Gastrocnemius medialis (tissue), 4 donors: ENCODE measurements around the gene MIPEP. TPM values are rescaled to one million over a fixed set of nuclear protein-coding genes. Genes with fewer than 3 reads are reported as not detected.
"Not testable (repeated sequence)": the region's sequence is repeated elsewhere in the genome, so short reads cannot be mapped to it uniquely, and the experiment has no call there.

Experiments
- ATAC-seq, 2 donors: fragments of 150-250 bp; one replicate each; pipeline ENCODE4 v1.9.1; 2016
- DNase-seq, 2 donors: peaks; one replicate each; pipeline ENCODE4 v3.0.0-alpha.2; 2019
- H3K27ac ChIP-seq, 4 donors: fragments of 200-600 bp; sonication (generic); 1 replicate in 1 of 4; 2 replicates in 3 of 4; pipeline ENCODE4 v1.5.1; 2016 to 2018; ENCODE audit warnings: mild to moderate bottlenecking in 2 of 4, moderate library complexity in 1 of 4
- H3K27me3 ChIP-seq, 3 donors: fragments of 200-600 bp; sonication (generic) in 2 of 3; 1 replicate in 1 of 3; 2 replicates in 2 of 3; pipeline versions ENCODE4 v1.5.1 to v1.6.0; 2016 to 2019; ENCODE audit warnings: mild to moderate bottlenecking in 1 of 3, moderate library complexity in 1 of 3
- H3K36me3 ChIP-seq, 2 donors: fragments of 200-600 bp; sonication (generic) in 1 of 2; one replicate each; pipeline ENCODE4 v1.5.1; 2017 to 2018
- H3K4me1 ChIP-seq, 2 donors: fragments of 200-600 bp; sonication (generic) in 1 of 2; one replicate each; pipeline ENCODE4 v1.5.1; 2016 to 2017; ENCODE audit warnings: mild to moderate bottlenecking in 2 of 2
- H3K4me3 ChIP-seq, 4 donors: fragments of 200-600 bp; sonication (generic) in 3 of 4; 1 replicate in 1 of 4; 2 replicates in 3 of 4; pipeline ENCODE4 v1.5.1; 2016 to 2019; ENCODE audit warnings: mild to moderate bottlenecking in 2 of 4
- H3K9me3 ChIP-seq, 3 donors: fragments of 200-600 bp; sonication (generic) in 2 of 3; 1 replicate in 1 of 3; 2 replicates in 2 of 3; pipeline ENCODE4 v1.5.1; 2016 to 2019
- POLR2A ChIP-seq, 2 donors: fragments of 450-650 bp; IDR thresholded peaks; one replicate each; pipeline ENCODE4 v1.6.1; 2017; ENCODE audit warnings: antibody characterized with exemption in 2 of 2, mild to moderate bottlenecking in 2 of 2, moderate library complexity in 2 of 2
- in situ Hi-C, 4 donors: fragments of 200-750 bp; cut with MboI; loops; one replicate each; pipeline versions ENCODE4 v1.15.0 to v1.8.0; 2017; ENCODE audit warnings: low sequenced_read_pairs in 4 of 4
- intact Hi-C: fragments of 100-400 bp; cut with DNase I; formaldehyde crosslinking; loops from one replicate; pipeline ENCODE4 v1.15.1; 2023; ENCODE audit warnings: low total_unique reads
- total RNA-seq, 4 donors: library from RNA; depleted of rRNA; stranded (reverse); fragments of >200 nt; gene quantifications; one replicate each; pipeline versions ENCODE4 v1.1.0 to v1.2.3, GENCODE V29; 2016
- TF ChIP-seq, protein P1 (sequence below), 5 experiments: fragments of 450-650 bp in 3 of 5; fragments of 200-600 bp in 2 of 5; sonication (generic) in 2 of 5; IDR thresholded peaks in 4 of 5; conservative IDR thresholded peaks in 1 of 5; 1 replicate in 4 of 5; 2 replicates in 1 of 5; pipeline ENCODE4 v1.5.1; 2016 to 2019; ENCODE audit warnings: antibody characterized with exemption in 5 of 5, mild to moderate bottlenecking in 3 of 5, moderate library complexity in 3 of 5

MIPEP gene
- total RNA-seq, 4 donors from 2014 or later: 9.2 to 23.1 (median 14.0) TPM

DNA sequence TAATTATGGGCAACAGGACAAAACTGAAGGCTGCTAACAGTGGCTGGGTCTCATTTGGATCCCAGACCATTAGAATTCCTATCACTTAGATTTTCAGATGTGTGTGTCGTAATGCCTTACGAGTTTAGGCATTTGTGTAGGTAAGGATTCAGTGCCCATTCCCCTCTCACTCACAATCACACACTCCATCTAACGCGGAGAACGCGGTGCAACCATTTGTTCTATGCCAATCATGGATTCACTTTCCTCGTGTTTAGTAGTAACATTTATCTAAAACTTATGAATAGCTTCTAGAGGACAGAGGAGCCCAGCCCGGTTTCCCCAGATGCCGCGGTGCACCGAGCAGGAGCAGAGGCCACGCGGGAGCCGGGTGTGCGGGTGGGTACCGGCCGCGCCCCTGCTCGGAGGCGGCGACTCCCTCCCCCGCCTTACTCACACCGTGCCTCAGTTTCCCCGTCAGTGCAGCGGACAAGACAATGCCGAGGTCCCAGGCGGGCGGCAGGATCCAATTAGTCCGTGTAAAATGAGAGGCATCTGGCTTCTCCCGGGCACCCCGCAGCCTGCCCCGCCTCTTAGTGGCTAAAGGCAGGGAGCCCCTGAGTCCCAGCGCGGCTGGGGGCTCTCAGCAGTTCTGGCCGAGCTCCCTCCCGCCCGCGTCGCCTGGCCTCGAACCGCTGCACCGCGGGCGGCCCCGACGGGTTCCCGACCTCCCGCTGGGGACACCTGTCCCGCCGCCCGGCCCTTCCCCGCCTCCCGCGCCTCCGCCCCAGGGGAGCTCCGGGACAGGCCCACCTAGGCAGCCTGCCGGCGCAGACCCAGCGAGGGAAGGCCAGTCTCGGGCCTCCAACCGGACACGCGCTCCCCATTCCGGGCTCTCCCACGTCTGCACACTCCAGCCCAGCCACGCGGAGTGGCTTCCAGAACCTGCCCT lies 14.0 kb upstream of the MIPEP start:
- Histone ChIP-seq H3K4me3 (peak overlapping the region; percentile 6 to 43 (median 10)), H3K9me3 (no peaks in the 10 kb centered on the region), H3K36me3 (no peaks in the 10 kb centered on the region), H3K27ac (no peak overlapping the region), H3K27me3 (peaks cover 13 to 20% (median 19%) of the 10 kb centered on the region in 3 donors), H3K4me1 (peaks cover 0 to 8% of the 10 kb centered on the region in 2 donors)
- ATAC-seq: no peak
- TF ChIP-seq, protein P1, sequence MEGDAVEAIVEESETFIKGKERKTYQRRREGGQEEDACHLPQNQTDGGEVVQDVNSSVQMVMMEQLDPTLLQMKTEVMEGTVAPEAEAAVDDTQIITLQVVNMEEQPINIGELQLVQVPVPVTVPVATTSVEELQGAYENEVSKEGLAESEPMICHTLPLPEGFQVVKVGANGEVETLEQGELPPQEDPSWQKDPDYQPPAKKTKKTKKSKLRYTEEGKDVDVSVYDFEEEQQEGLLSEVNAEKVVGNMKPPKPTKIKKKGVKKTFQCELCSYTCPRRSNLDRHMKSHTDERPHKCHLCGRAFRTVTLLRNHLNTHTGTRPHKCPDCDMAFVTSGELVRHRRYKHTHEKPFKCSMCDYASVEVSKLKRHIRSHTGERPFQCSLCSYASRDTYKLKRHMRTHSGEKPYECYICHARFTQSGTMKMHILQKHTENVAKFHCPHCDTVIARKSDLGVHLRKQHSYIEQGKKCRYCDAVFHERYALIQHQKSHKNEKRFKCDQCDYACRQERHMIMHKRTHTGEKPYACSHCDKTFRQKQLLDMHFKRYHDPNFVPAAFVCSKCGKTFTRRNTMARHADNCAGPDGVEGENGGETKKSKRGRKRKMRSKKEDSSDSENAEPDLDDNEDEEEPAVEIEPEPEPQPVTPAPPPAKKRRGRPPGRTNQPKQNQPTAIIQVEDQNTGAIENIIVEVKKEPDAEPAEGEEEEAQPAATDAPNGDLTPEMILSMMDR (IDR thresholded peaks at IDR 0.05 in 4 of 5, conservative IDR thresholded peaks at IDR 0.05 in 1 of 5): no peak
- no peak for TF ChIP-seq POLR2A (IDR thresholded peaks at IDR 0.05)
- no peak for DNase-seq
- in situ Hi-C loops: loop anchor here in 2 of 4 donors (25.0 kb wide), 1 partner anchor 309 kb away; no protein-coding TSS in a partner anchor
- intact Hi-C loops: no loop called here

DNA sequence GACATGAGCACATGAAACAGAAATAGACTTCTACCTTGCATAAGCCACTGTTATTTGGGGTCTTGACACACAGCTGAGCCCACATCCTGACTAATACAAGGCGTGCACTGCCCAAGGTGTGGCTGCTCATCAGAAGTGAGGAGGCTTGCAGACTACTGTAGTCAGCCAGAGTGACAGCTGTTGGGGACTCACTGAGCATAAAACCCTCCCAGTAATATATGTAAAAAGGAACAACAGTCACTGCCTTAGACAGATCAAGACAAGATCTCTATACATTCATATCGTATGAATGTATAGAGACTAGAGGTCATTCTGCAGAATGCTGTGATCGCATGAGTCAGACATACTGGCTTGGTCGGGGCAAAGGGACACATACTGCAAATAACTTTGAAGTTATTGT lies 12.2 kb upstream of the MIPEP start:
- DNase-seq: no peak
- Histone ChIP-seq H3K27ac (no peak overlapping the region), H3K27me3 (peaks cover 13 to 20% (median 19%) of the 10 kb centered on the region in 3 donors), H3K4me3 (no peak overlapping the region), H3K4me1 (peaks cover 0 to 8% of the 10 kb centered on the region in 2 donors), H3K36me3 (no peaks in the 10 kb centered on the region), H3K9me3 (no peaks in the 10 kb centered on the region)
- TF ChIP-seq, protein P1 (IDR thresholded peaks at IDR 0.05 in 4 of 5, conservative IDR thresholded peaks at IDR 0.05 in 1 of 5): no peak
- no peak for TF ChIP-seq POLR2A (IDR thresholded peaks at IDR 0.05)
- ATAC-seq: peak in 1 of 2 donors; percentile 44
- in situ Hi-C loops: loop anchor here in 2 of 4 donors (25.0 kb wide), 1 partner anchor 311 kb away; no protein-coding TSS in a partner anchor
- intact Hi-C loops: no loop called here

DNA sequence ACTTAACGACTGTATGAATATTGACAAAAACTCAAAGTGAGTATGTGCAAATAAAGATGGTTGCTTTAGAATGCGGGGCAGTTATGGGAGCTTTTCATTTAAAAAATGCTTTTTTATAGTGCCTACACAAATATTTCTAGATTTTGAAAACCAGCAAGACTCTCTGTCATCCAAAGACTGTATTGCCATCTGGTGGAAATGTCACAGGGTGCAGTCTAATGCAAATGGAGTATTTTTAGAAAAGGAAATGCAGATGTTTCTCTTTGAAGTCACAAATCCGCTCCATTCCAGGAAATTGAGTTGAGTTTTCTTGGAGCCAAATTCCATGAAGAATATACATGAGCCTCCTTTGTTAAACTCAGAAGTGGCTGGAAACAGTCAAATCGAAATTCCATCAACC lies 10.4 kb upstream of the MIPEP start:
- DNase-seq (no peak), ATAC-seq (peak in 1 of 2 donors; percentile 65)
- Histone ChIP-seq H3K4me1 (peaks cover 0 to 8% of the 10 kb centered on the region in 2 donors), H3K9me3 (no peaks in the 10 kb centered on the region), H3K4me3 (no peak overlapping the region), H3K36me3 (no peaks in the 10 kb centered on the region), H3K27ac (no peak overlapping the region), H3K27me3 (peaks cover 13 to 20% (median 19%) of the 10 kb centered on the region in 3 donors)
- TF ChIP-seq, protein P1 (IDR thresholded peaks at IDR 0.05 in 4 of 5, conservative IDR thresholded peaks at IDR 0.05 in 1 of 5): peak in 1 of 5 experiments; percentile 45
- TF ChIP-seq POLR2A (IDR thresholded peaks at IDR 0.05): no peak
- in situ Hi-C loops (loop anchor here in 1 of 4 donors (25.0 kb wide), 1 partner anchor 312 kb away; no protein-coding TSS in a partner anchor), intact Hi-C loops (no loop called here)

DNA sequence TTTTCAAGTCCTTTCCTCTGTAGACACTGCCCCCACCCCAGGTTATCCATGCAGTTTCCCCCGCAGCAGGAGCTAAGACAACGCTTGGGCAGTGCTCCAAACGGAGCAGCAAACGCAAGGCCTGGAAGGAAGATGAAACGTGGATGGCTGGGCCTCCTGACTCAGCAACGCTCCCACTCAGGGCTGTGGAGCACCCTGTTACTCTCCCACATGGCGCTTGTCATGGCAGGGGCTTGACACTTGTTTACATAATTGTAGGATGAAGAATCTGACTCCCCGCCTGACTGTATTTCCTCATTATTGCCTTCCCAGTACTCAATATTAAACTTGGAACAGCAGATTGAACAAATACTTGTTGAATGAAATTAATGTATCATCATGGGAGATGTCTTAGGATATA lies 8.9 kb upstream of the MIPEP start:
- peaks cover 0 to 3% of the 10 kb centered on the region in 2 donors for H3K4me1 ChIP-seq
- intact Hi-C loops (no loop called here), in situ Hi-C loops (loop anchor here in 1 of 4 donors (25.0 kb wide), 1 partner anchor 311 kb away; no protein-coding TSS in a partner anchor)
- no peaks in the 10 kb centered on the region for H3K36me3 ChIP-seq
- DNase-seq (no peak), ATAC-seq (no peak)
- peaks cover 6 to 9% (median 8%) of the 10 kb centered on the region in 3 donors for H3K27me3 ChIP-seq
- H3K4me3 ChIP-seq: no peak overlapping the region
- H3K27ac ChIP-seq: no peak overlapping the region
- TF ChIP-seq, protein P1 (IDR thresholded peaks at IDR 0.05 in 4 of 5, conservative IDR thresholded peaks at IDR 0.05 in 1 of 5): no peak
- TF ChIP-seq POLR2A (IDR thresholded peaks at IDR 0.05): no peak
- no peaks in the 10 kb centered on the region for H3K9me3 ChIP-seq

DNA sequence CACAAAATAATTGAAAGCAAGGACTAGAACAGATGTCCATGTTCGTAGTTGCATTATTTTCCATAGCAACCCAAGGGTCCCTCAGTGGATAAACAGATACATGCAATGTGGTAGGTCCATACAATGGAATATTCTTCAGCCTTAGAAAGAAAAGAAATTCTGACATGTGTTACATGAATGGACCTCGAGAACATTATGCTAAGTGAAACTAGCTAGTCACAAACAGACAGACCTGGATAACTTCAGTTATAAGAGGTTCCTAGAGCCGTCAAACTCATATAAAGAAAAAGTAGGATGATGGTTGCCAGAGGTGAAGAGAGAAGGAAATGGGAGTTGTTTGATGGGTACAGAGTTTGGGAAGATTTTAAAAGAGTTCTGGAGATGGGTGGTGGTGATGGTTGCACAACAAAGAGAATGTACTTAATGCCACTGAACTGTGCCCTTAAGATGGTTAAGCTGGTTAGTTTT lies 8.3 kb upstream of the MIPEP start, which contains the start of gene C1QTNF9B:
Gene C1QTNF9B (minus strand): TSS at position 51 of the 468 bp plus-strand sequence.
- in situ Hi-C loops: loop anchor here in 1 of 4 donors (25.0 kb wide), 1 partner anchor 310 kb away; no protein-coding TSS in a partner anchor
- H3K36me3 ChIP-seq, H3K27ac ChIP-seq, H3K9me3 ChIP-seq, H3K4me1 ChIP-seq, intact Hi-C loops, H3K27me3 ChIP-seq, ATAC-seq, DNase-seq, H3K4me3 ChIP-seq: not testable (repeated sequence)

DNA sequence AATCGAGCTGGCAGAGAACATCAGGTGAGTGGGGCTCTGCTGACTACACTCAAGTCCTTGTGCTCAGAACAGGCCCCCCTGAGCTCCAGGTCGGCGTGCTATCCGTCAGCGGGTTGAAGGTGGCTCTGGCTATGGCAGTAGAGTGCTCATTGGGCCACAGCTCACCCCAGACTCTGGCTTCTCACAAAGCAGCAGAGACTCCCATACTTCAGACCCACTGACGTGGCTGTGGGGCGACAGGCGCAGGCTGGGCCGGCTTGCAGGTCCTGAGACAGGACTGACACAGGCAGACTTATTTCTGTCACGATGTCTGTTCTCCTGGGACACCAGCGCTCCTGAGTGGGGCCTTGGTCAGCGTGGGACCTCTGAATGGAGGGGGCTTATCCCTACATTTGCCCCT lies 5.5 kb upstream of the MIPEP start:
- H3K27ac ChIP-seq, H3K4me1 ChIP-seq, H3K36me3 ChIP-seq, ATAC-seq, intact Hi-C loops, H3K9me3 ChIP-seq, H3K27me3 ChIP-seq, DNase-seq, H3K4me3 ChIP-seq: not testable (repeated sequence)
- in situ Hi-C loops: loop anchor here in 1 of 4 donors (25.0 kb wide), 1 partner anchor 307 kb away; no protein-coding TSS in a partner anchor

DNA sequence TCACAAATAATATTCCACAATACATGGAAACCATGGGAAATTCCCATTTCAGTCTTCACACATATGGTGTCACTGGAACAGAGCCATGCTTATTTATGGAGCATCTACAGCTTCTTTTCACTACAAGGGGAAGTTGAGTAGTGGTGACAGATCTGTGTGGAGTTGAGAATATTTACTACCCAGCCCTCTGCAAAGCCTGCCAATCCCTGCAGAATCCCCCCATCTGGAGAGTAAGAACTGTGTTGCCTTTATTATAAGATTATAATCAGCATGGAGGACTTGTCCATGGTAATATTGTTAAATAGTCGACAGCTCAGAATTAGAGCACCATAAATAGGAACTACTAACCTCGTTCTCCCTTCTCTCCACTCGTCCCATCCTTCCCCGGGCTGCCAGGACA lies 4.6 kb upstream of the MIPEP start:
- H3K9me3 ChIP-seq, H3K27me3 ChIP-seq, DNase-seq, ATAC-seq, H3K36me3 ChIP-seq, H3K4me3 ChIP-seq, H3K27ac ChIP-seq, H3K4me1 ChIP-seq, intact Hi-C loops: not testable (repeated sequence)
- in situ Hi-C loops: loop anchor here in 1 of 4 donors (25.0 kb wide), 1 partner anchor 306 kb away; no protein-coding TSS in a partner anchor
